ENCODE data around the gene TTC38. TPM values are rescaled to one million over a fixed set of nuclear protein-coding genes. Genes with fewer than 3 reads are reported as not detected.

Gene TTC38
- total RNA-seq, 1 donor from 2014 or later, result 16.1 TPM

DNA sequence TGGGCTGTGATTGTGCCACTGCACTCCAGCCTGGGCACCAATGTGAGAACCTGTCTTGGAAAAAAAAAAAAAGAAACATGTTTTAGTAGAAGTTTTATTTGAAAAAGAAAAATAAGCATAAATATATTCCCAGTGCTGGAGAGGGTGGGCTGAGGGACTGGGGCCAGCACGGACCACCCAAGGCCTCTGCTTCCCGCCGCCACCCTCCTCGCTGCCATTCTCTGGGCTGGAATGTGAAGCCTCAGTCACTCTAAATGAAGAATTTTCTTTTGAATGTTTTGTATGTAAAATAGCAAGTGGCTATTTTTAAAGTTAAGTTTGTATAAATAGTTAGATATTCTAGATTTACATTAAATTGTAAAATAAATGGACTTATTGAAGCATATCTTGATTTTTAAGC is 62.6 kb downstream of the TTC38 start:
- H3K4me3 Mint-ChIP-seq (ENCODE audit: unreplicated experiment), result no peak overlapping the region
- Histone ChIP-seq H3K36me3 (ENCODE audit: insufficient read depth, low read length) (peaks cover 2% of the 10 kb centered on the region), H3K27ac (ENCODE audit: low read depth, low read length) (no peak overlapping the region), H3K4me2 (ENCODE audit: low read length) (no peak overlapping the region), H3K79me2 (ENCODE audit: insufficient read depth, low read length) (no peaks in the 10 kb centered on the region), H3K9ac (ENCODE audit: low read length) (no peak overlapping the region), H3K9me3 (ENCODE audit: insufficient read depth, low read depth, low read length) (no peaks in the 10 kb centered on the region), H4K20me1 (ENCODE audit: insufficient read depth, low read length) (no peaks in the 10 kb centered on the region), H3K4me1 (ENCODE audit: insufficient read depth, low read length) (no peaks in the 10 kb centered on the region), H3K4me3 (ENCODE audit: insufficient read depth, low read depth, low read length) (no peak overlapping the region), H3K27me3 (ENCODE audit: insufficient read depth, low read length) (no peaks in the 10 kb centered on the region), H2AFZ (ENCODE audit: low read depth, low read length) (no peak overlapping the region)
- DNase-seq (ENCODE audit: low read depth) (no peak), FAIRE-seq (no peak)
- H3K36me3 Mint-ChIP-seq (ENCODE audit: low read depth, unreplicated experiment), result peaks cover 1% of the 10 kb centered on the region
- no peak overlapping the region for H3K27ac Mint-ChIP-seq (ENCODE audit: unreplicated experiment)
- H3K27me3 Mint-ChIP-seq (ENCODE audit: low read depth, unreplicated experiment), result peaks cover 3% of the 10 kb centered on the region
- no peaks in the 10 kb centered on the region for H3K9me3 Mint-ChIP-seq (ENCODE audit: unreplicated experiment)
- no peak for TF ChIP-seq EZH2 (IDR thresholded peaks at IDR 0.05; ENCODE audit: insufficient read depth, low read length)
- TF ChIP-seq, protein P1, sequence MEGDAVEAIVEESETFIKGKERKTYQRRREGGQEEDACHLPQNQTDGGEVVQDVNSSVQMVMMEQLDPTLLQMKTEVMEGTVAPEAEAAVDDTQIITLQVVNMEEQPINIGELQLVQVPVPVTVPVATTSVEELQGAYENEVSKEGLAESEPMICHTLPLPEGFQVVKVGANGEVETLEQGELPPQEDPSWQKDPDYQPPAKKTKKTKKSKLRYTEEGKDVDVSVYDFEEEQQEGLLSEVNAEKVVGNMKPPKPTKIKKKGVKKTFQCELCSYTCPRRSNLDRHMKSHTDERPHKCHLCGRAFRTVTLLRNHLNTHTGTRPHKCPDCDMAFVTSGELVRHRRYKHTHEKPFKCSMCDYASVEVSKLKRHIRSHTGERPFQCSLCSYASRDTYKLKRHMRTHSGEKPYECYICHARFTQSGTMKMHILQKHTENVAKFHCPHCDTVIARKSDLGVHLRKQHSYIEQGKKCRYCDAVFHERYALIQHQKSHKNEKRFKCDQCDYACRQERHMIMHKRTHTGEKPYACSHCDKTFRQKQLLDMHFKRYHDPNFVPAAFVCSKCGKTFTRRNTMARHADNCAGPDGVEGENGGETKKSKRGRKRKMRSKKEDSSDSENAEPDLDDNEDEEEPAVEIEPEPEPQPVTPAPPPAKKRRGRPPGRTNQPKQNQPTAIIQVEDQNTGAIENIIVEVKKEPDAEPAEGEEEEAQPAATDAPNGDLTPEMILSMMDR (IDR thresholded peaks at IDR 0.05; ENCODE audit: insufficient read depth, low read depth, low read length), result no peak
- H3K4me1 Mint-ChIP-seq (ENCODE audit: low read depth, unreplicated experiment), result peaks cover 8% of the 10 kb centered on the region

DNA sequence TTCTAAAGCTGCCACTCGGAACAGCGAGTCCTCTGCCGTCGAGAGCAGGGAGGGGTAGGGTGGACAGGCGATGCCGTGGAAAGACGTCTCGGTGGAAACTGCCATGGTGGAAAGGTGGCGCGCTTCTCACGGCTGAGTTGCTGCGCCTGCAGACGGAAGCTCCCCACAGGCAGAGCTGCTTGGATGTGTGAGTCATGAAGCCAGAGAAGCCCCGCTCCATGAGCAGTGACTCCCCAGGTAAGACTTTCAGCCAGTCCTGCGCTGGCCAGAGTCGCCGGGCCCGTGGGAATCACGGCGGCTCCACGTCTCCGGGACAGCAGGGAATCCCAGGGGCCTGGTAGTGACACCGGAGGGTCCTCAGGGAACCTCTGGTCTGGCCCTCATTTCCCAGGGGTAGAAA is 63.7 kb downstream of the TTC38 start:
- H3K4me3 Mint-ChIP-seq (ENCODE audit: unreplicated experiment), result no peak overlapping the region
- Histone ChIP-seq H3K36me3 (ENCODE audit: insufficient read depth, low read length) (peaks cover 2% of the 10 kb centered on the region), H2AFZ (ENCODE audit: low read depth, low read length) (no peak overlapping the region), H3K4me1 (ENCODE audit: insufficient read depth, low read length) (peaks cover 3% of the 10 kb centered on the region), H3K79me2 (ENCODE audit: insufficient read depth, low read length) (peaks cover 10% of the 10 kb centered on the region), H3K4me3 (ENCODE audit: insufficient read depth, low read depth, low read length) (no peak overlapping the region), H3K9ac (ENCODE audit: low read length) (no peak overlapping the region), H3K27me3 (ENCODE audit: insufficient read depth, low read length) (no peaks in the 10 kb centered on the region), H4K20me1 (ENCODE audit: insufficient read depth, low read length) (peaks cover 3% of the 10 kb centered on the region), H3K27ac (ENCODE audit: low read depth, low read length) (no peak overlapping the region), H3K9me3 (ENCODE audit: insufficient read depth, low read depth, low read length) (no peaks in the 10 kb centered on the region), H3K4me2 (ENCODE audit: low read length) (no peak overlapping the region)
- H3K4me1 Mint-ChIP-seq (ENCODE audit: low read depth, unreplicated experiment), result peaks cover 8% of the 10 kb centered on the region
- H3K27me3 Mint-ChIP-seq (ENCODE audit: low read depth, unreplicated experiment), result peaks cover 3% of the 10 kb centered on the region
- no peak for TF ChIP-seq EZH2 (IDR thresholded peaks at IDR 0.05; ENCODE audit: insufficient read depth, low read length)
- TF ChIP-seq, protein P1 (IDR thresholded peaks at IDR 0.05; ENCODE audit: insufficient read depth, low read depth, low read length), result no peak
- DNase-seq (ENCODE audit: low read depth) (no peak), FAIRE-seq (no peak)
- H3K9me3 Mint-ChIP-seq (ENCODE audit: unreplicated experiment), result no peaks in the 10 kb centered on the region
- peak overlapping the region; percentile 78 for H3K27ac Mint-ChIP-seq (ENCODE audit: unreplicated experiment)
- H3K36me3 Mint-ChIP-seq (ENCODE audit: low read depth, unreplicated experiment), result no peaks in the 10 kb centered on the region

DNA sequence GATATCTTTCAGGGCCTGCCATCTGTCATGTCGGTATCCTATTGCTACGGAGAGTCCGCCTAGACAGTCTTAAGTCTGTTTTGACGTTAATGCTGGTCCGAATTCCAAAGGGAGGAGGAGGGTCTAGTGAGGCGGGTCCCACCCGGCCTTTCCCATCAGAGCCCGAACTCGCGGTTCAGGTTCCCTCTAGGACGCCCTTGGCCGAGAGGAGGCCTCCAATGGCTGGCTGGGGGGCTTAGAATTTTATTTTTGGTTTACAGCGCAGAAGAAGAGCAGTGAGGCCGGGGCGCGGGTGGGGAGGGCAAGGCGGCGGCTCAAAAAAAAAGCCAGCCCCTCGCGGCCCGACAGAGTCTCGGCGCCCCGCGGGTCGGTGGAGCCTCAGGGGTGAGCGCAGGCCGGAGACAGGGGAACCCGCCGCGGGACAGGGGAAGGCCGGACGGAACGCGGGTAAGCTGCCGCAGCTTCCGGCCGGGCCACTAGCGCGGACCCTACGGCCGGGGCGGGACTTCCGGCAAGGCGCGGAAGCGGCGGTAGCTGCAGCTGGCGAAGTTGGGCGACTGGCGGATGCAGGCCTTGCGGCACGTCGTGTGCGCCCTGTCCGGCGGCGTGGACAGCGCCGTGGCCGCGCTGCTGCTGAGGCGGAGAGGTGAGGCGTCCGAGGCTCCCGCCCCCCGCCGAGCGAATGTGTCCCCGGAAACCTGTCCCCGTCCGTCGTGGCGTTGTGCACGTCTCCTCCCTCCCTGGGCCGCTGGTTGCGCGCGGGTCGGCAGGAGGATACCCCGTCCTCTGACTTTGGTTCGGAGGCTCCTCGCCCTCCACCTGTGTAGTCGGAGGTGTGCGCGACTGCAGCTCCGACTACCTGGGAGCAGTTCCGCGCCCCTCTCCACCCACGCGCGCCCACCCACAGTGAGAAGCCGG is 67.7 kb downstream of the TTC38 start, which contains the start of gene TRMU:
Gene TRMU, plus strand, starts transcription at position 514 of the 918 bp plus-strand sequence. Its CDS starts 51 bp downstream, at position 565.
- Mint-ChIP-seq H3K4me1 (ENCODE audit: low read depth, unreplicated experiment) (peaks cover 14% of the 10 kb centered on the region), H3K27ac (ENCODE audit: unreplicated experiment) (peak within 1 kb of the TSS; percentile 97), H3K27me3 (ENCODE audit: low read depth, unreplicated experiment) (no peaks in the 10 kb centered on the region), H3K4me3 (ENCODE audit: unreplicated experiment) (peak within 1 kb of the TSS; percentile 94), H3K36me3 (ENCODE audit: low read depth, unreplicated experiment) (peaks cover 6% of the 10 kb centered on the region), H3K9me3 (ENCODE audit: unreplicated experiment) (no peaks in the 10 kb centered on the region)
- Histone ChIP-seq H3K9ac (ENCODE audit: low read length) (peak within 1 kb of the TSS; percentile 89), H3K27me3 (ENCODE audit: insufficient read depth, low read length) (no peaks in the 10 kb centered on the region), H3K4me2 (ENCODE audit: low read length) (peak within 1 kb of the TSS; percentile 91), H3K36me3 (ENCODE audit: insufficient read depth, low read length) (peaks cover 17% of the 10 kb centered on the region), H3K27ac (ENCODE audit: low read depth, low read length) (peak within 1 kb of the TSS; percentile 59), H2AFZ (ENCODE audit: low read depth, low read length) (peak within 1 kb of the TSS; percentile 90), H3K9me3 (ENCODE audit: insufficient read depth, low read depth, low read length) (no peaks in the 10 kb centered on the region), H3K4me3 (ENCODE audit: insufficient read depth, low read depth, low read length) (peak within 1 kb of the TSS; percentile 85), H3K4me1 (ENCODE audit: insufficient read depth, low read length) (peaks cover 8% of the 10 kb centered on the region), H4K20me1 (ENCODE audit: insufficient read depth, low read length) (peaks cover 32% of the 10 kb centered on the region), H3K79me2 (ENCODE audit: insufficient read depth, low read length) (peaks cover 35% of the 10 kb centered on the region)
- peak; percentile 80 for DNase-seq (ENCODE audit: low read depth)
- no peak for FAIRE-seq
- TF ChIP-seq, protein P1 (IDR thresholded peaks at IDR 0.05; ENCODE audit: insufficient read depth, low read depth, low read length), result no peak
- TF ChIP-seq EZH2 (IDR thresholded peaks at IDR 0.05; ENCODE audit: insufficient read depth, low read length), result no peak

Data from astrocyte (in vitro differentiated cells and primary cell).